Right lobe of liver (tissue), 6 donors: Measurements from ENCODE around the gene SF3A2. TPM values are rescaled to one million over a fixed set of nuclear protein-coding genes. Genes with fewer than 3 reads are reported as not detected.

Experiments used
- ATAC-seq, 4 donors: fragments of 200-7000 bp; cut with Tn5 transposase; one replicate each; pipeline ENCODE4 v1.9.1; 2020; ENCODE audit warnings: mild to moderate bottlenecking in 4 of 4, moderate library complexity in 4 of 4
- DNase-seq, 3 donors: peaks; one replicate each; pipeline ENCODE4 v3.0.0-alpha.2; 2020
- H3K27ac ChIP-seq, 3 donors: fragments of 200-600 bp; one replicate each; pipeline ENCODE4 v1.8.0; 2022
- H3K27me3 ChIP-seq, 2 donors: fragments of 200-600 bp; one replicate each; pipeline ENCODE4 v1.8.0; 2022
- H3K36me3 ChIP-seq, 4 donors: fragments of 200-600 bp; sonication (generic) in 1 of 4; one replicate each; pipeline versions ENCODE4 v1.5.1 to v1.8.0; 2017 to 2022; ENCODE audit warnings: control low read depth in 1 of 4
- H3K4me1 ChIP-seq, 4 donors: fragments of 200-600 bp; sonication (generic) in 1 of 4; one replicate each; pipeline versions ENCODE4 v1.5.1 to v1.8.0; 2017 to 2022; ENCODE audit warnings: control low read depth in 1 of 4
- H3K4me3 ChIP-seq, 3 donors: fragments of 200-600 bp; one replicate each; pipeline ENCODE4 v1.8.0; 2022
- H3K9me3 ChIP-seq, 4 donors: fragments of 200-600 bp; sonication (generic) in 1 of 4; one replicate each; pipeline versions ENCODE4 v1.5.1 to v1.8.0; 2017 to 2022; ENCODE audit warnings: control low read depth in 1 of 4
- CTCF ChIP-seq, 4 donors: fragments of 200-600 bp in 3 of 4; fragments of 450-650 bp in 1 of 4; IDR thresholded peaks; one replicate each; pipeline versions ENCODE4 v1.5.1 to v1.8.0; 2016 to 2022; ENCODE audit warnings: antibody characterized with exemption in 4 of 4, mild to moderate bottlenecking in 2 of 4
- POLR2A ChIP-seq: fragments of 450-650 bp; IDR thresholded peaks from one replicate; pipeline ENCODE4 v1.6.1; 2017; ENCODE audit warnings: antibody characterized with exemption, mild to moderate bottlenecking
- WGBS: methylation state at CpG from one replicate; pipeline ENCODE4 v1.1.6; 2018; ENCODE audit warnings: low coverage, low lambda C conversion rate; ENCODE audit not compliant: insufficient coverage; ENCODE audit errors: missing lambda C conversion rate; 5-methylcytosine and 5-hydroxymethylcytosine counted together
- intact Hi-C, 2 donors: fragments of 100-400 bp; cut with DNase I; formaldehyde crosslinking; loops; one replicate each; pipeline versions ENCODE4 v1.11.2 to v1.14.1; 2022
- total RNA-seq, 6 experiments: library from RNA; depleted of rRNA in 2 of 6; stranded (reverse); fragments of >200 nt in 2 of 6; fragmentation: NEBNext Ultra II Directional in 3 of 6; extraction: Animal tissue kit (Norgen Biotek cat#: 25700) in 3 of 6; gene quantifications; one replicate each; pipeline versions ENCODE4 v1.1.0 to v1.2.4, GENCODE V29; 2016 to 2023
- donor health status: DM: no; HTN: yes; CAD: no.
- donor health status: DM: no; HTN: no; CAD: no.
- donor health status: DM: no; HTN: no; CAD: no.
- donor health status: DM: no; HTN: yes; CAD: no.
- donor health status: DM: no; HTN: yes; CAD: no.

The SF3A2 gene
- total RNA-seq, 6 experiments from 2014 or later, result 14.0 to 22.1 (median 19.1) TPM

- TF ChIP-seq POLR2A (no peak), CTCF (IDR thresholded peaks at IDR 0.05) (no peak)
- Histone ChIP-seq H3K27ac (no peak overlapping the region), H3K4me3 (no peak overlapping the region), H3K9me3 (no peaks in the 10 kb centered on the region), H3K36me3 (peaks cover 12 to 39% (median 28%) of the 10 kb centered on the region in 4 donors), H3K27me3 (no peaks in the 10 kb centered on the region), H3K4me1 (peaks cover 0 to 30% (median 8%) of the 10 kb centered on the region in 4 donors)
- no CpG with 5 or more reads among the region's 12 CpGs for WGBS
- ATAC-seq, result no peak
- intact Hi-C loops, result no loop called here
- no peak for DNase-seq
Measured at GRCh38 chr19:2244125-2244411, 7.4 kb downstream of the SF3A2 start.

GRCh38 chr19:2244486-2244885, 7.9 kb downstream of the SF3A2 start:
- no peak for TF ChIP-seq CTCF (IDR thresholded peaks at IDR 0.05)
- no peak for TF ChIP-seq POLR2A
- no peak for ATAC-seq
- Histone ChIP-seq H3K27ac (no peak overlapping the region), H3K27me3 (no peaks in the 10 kb centered on the region), H3K9me3 (no peaks in the 10 kb centered on the region), H3K4me3 (no peak overlapping the region), H3K36me3 (peaks cover 12 to 39% (median 28%) of the 10 kb centered on the region in 4 donors), H3K4me1 (peaks cover 0 to 25% (median 8%) of the 10 kb centered on the region in 4 donors)
- intact Hi-C loops, result no loop called here
- WGBS, result 93% methylated on average over 3 of the region's 21 CpGs
- DNase-seq, result no peak

GRCh38 chr19:2245273-2245672, 8.6 kb downstream of the SF3A2 start:
- no peaks in the 10 kb centered on the region for H3K27me3 ChIP-seq
- DNase-seq, result no peak
- WGBS, result no CpG with 5 or more reads among the region's 15 CpGs
- no peak overlapping the region for H3K4me3 ChIP-seq
- H3K9me3 ChIP-seq, result no peaks in the 10 kb centered on the region
- H3K27ac ChIP-seq, result no peak overlapping the region
- peaks cover 0 to 20% (median 8%) of the 10 kb centered on the region in 4 donors for H3K4me1 ChIP-seq
- ATAC-seq, result no peak
- intact Hi-C loops, result no loop called here
- H3K36me3 ChIP-seq, result peaks cover 12 to 39% (median 28%) of the 10 kb centered on the region in 4 donors
- no peak for TF ChIP-seq CTCF (IDR thresholded peaks at IDR 0.05)
- no peak for TF ChIP-seq POLR2A

GRCh38 chr19:2246014-2246620, 9.5 kb downstream of the SF3A2 start:
- 83% methylated on average over 6 of the region's 25 CpGs for WGBS
- no peaks in the 10 kb centered on the region for H3K9me3 ChIP-seq

More at GRCh38 chr19:2246014-2246620, 9.5 kb downstream of the SF3A2 start:
- no peak for ATAC-seq
- no peak overlapping the region for H3K4me3 ChIP-seq
- H3K27ac ChIP-seq, result no peak overlapping the region
- H3K4me1 ChIP-seq, result peaks cover 0 to 21% (median 5%) of the 10 kb centered on the region in 4 donors
- H3K36me3 ChIP-seq, result peaks cover 12 to 39% (median 28%) of the 10 kb centered on the region in 4 donors
- H3K27me3 ChIP-seq, result no peaks in the 10 kb centered on the region
- intact Hi-C loops, result no loop called here
- no peak for TF ChIP-seq POLR2A
- no peak for TF ChIP-seq CTCF (IDR thresholded peaks at IDR 0.05)
- DNase-seq, result no peak
